ENCODE results near the gene IL15RA.
"Not testable (repeated sequence)": the region's sequence is repeated elsewhere in the genome, so short reads cannot be mapped to it uniquely, and the experiment has no call there.

The IL15RA gene

GRCh38 chr10:5917305-5917704 lies 60.0 kb downstream of the IL15RA start:
- no peak for DNase-seq

DNA sequence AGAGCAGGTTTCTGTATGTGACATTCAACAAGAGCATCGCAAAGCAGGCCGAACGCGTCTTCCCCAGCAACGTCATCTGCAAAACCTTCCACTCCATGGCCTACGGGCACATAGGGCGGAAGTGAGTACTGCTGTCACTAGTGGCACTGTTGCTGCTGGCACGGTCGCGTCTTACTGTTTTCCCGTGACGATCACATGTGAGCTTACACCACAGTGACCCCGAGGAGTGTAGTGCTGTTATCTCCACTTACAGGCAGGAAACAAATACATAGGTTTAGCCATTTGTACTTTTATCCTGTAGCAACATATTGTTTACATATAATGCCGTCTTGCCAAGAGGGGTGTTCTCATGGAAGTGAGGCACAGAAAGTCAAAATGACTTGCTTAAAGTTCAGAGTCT lies 61.9 kb downstream of the IL15RA start:
- no peak for DNase-seq

DNA sequence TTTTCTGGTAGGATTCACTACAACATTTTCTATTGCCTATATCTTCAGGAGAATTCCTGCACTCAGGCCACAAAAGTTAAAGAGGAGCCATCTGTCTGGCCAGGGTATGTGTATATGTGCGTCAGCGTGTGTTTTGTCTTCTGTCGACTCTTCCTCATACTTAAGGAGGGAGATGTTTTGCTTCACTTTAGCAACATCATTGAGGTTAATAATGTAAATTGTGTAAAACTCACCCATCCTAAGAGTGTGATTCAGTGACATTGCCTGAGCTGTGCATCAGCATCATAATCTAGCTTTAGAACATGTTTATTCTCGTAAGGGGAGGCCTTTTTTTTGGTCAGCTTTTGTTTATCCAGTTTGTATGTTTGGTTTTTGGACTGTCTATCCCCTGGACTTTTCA lies 63.6 kb downstream of the IL15RA start:
- no peak for DNase-seq

DNA sequence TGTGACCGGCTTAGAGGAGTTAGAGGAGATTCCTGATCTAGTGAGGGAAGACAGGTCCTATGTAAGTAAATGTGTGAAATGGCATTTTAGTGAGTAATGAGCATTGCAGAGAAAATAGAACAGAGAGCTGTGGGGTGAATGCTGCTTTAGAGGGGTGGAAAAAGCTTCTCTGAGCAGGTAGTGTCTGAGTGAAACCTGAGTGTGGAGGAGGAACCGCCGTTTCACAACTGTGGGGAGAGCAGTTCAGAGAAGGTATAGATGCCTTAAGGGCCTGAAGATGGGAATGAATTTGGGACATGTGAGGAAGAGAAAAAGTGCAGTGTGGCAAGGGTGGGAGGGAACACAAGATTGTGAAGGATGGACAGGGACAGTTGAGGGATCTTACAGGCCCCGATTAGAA lies 65.7 kb downstream of the IL15RA start:
- DNase-seq = no peak

DNA sequence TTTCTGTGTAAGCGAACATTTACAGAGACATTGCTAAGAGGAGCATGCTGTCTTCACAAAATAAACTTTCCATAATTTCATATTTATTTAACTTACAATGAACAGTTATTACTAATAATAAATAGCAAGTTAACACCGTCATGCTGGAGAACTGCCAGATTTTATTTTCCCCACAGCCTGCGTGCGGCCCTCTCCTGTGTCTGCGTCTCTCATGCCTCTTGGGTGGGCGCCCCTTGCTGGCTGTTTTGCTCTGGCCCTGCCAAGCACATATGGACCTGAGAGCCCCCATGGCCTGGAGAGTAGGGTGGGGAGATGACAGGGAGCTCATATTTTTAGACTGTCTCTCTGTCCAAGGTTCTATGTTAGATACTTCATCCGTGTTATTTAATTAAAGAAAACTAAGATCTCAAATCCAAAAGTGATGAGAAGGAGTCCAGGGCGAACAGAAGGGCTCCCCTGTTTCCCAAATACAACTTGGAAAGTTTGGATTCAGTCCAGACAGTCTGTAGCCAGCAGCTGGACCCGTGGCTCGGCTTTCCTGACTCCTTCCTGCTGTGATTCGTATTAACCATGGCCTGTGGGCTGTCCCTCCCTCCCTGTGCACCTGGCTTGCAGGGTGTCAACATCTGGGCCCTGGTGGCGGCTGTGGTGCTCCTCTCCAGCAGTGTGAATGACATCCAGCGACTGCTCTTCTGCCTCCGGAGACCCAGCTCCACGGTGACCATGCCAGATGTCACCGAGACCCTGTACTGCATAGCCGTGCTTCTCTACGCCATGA lies 66.8 kb downstream of the IL15RA start:
- DNase-seq = no peak

DNA sequence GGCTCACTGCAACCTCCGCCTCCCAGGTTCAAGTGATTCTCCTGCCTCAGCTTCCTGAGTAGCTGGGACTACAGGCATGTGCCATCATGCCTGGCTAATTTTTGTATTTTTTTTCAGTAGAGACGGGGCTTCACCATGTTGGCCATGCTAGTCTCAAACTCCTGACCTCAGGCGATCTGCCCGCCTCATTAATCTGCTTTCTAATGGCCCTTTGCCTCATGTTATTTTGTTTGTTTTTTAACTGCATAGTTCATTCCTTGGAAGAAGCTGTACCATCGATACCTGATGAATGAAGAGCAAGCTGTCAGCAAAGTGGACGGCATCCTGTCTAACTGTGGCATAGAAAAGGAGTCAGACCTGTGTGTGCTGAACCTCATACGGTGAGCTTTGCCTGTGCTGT lies 68.7 kb downstream of the IL15RA start:
- DNase-seq = not testable (repeated sequence)

DNA sequence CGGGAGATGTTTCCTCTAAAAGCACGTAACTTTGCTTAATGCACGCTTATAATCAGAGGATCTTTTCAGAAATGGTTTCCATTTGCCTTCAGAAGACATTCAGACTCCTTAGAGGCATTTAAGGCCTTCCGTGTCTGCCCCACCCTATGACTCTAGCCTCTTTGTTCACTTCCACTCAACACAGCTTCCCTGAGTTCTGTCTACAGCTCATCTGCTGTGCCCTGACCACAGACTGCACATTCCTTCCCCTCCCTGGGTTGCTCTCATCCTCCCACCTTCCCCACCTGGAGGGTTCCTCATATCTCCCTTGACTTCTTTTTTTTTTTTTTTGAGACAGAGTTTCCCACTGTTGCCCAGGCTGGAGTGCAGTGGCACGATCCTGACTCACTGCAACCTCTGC lies 70.7 kb downstream of the IL15RA start:
- no peak for DNase-seq

GRCh38 chr10:5905854-5906507 lies 71.4 kb downstream of the IL15RA start:
- no peak for DNase-seq

DNA sequence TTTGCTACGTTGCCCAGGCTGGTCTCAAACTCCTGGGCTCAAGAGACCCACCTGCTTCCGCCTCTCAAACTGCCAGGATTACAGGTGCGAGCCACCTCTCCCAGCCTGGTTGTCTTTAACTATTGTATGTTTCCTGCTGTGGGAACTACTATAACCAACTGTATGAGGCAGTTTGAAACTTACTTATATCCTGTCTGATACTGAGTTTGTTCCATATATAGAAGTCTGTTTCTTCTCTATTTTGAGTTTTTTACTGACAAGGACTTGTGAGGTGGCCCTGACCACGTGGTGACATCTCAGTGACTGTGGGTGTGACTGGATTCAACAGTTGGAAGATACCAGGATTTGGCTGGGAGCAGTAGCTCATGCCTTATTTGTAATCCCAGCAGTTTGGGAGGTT lies 73.1 kb downstream of the IL15RA start:
- no peak for DNase-seq

GRCh38 chr10:5903563-5903962 lies 73.8 kb downstream of the IL15RA start:
- no peak for DNase-seq

- no peak for DNase-seq
These were observed 74.7 kb downstream of the IL15RA start for GRCh38 chr10:5902511-5903274.

All from NCI-H1436 treated with DMSO at 0.1 percent for 48 hours (cell line).